ENCODE measurements around the gene KCNN2. TPM values are rescaled to one million over a fixed set of nuclear protein-coding genes. Genes with fewer than 3 reads are reported as not detected.

Gene KCNN2
- total and polyA plus RNA-seq, 10 of the 15 experiments (the other 5 are each of a cell fraction or from before 2014, with no cell fraction given) = 0.21 to 3.6 (median 0.79) TPM

DNA sequence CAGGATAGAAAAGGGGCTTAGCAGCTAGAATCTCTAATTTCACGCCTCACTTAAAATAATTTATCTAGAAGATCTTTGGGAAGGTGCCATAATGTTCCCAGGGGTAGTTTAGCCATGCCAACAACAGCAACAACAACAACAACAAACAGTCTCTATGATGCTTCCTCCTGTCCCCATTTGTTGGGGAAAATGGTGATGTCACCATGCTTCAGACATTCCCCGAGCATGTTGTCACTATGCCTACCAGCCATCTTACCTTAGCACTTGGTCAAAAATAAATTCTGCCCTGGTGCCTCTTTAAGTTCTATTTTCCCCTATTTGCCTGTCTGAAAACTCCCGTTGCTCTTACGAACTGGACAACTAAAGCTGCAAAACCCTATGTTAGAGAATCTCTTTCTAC lies 76.6 kb downstream of the KCNN2 start:
- 27% methylated on average over 4 of the region's 4 CpGs for WGBS (ENCODE audit: insufficient coverage, insufficient replicate concordance, low lambda C conversion rate, missing lambda C conversion rate)
- POLR2A ChIA-PET = interaction anchor here (1.2 to 2.9 kb wide), 5 partner anchors 9 to 29 kb away, joined by 3 to 18 read pairs (median 4); no protein-coding TSS in a partner anchor
- no peak for TF ChIP-seq JUNB (IDR thresholded peaks at IDR 0.05)
- TF ChIP-seq, protein P1, sequence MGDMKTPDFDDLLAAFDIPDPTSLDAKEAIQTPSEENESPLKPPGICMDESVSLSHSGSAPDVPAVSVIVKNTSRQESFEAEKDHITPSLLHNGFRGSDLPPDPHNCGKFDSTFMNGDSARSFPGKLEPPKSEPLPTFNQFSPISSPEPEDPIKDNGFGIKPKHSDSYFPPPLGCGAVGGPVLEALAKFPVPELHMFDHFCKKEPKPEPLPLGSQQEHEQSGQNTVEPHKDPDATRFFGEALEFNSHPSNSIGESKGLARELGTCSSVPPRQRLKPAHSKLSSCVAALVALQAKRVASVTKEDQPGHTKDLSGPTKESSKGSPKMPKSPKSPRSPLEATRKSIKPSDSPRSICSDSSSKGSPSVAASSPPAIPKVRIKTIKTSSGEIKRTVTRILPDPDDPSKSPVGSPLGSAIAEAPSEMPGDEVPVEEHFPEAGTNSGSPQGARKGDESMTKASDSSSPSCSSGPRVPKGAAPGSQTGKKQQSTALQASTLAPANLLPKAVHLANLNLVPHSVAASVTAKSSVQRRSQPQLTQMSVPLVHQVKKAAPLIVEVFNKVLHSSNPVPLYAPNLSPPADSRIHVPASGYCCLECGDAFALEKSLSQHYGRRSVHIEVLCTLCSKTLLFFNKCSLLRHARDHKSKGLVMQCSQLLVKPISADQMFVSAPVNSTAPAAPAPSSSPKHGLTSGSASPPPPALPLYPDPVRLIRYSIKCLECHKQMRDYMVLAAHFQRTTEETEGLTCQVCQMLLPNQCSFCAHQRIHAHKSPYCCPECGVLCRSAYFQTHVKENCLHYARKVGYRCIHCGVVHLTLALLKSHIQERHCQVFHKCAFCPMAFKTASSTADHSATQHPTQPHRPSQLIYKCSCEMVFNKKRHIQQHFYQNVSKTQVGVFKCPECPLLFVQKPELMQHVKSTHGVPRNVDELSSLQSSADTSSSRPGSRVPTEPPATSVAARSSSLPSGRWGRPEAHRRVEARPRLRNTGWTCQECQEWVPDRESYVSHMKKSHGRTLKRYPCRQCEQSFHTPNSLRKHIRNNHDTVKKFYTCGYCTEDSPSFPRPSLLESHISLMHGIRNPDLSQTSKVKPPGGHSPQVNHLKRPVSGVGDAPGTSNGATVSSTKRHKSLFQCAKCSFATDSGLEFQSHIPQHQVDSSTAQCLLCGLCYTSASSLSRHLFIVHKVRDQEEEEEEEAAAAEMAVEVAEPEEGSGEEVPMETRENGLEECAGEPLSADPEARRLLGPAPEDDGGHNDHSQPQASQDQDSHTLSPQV (IDR thresholded peaks at IDR 0.05) = no peak
- no peak for TF ChIP-seq MYB (IDR thresholded peaks at IDR 0.05; ENCODE audit: borderline replicate concordance, low read depth, low read length)
- TF ChIP-seq YBX1 (IDR thresholded peaks at IDR 0.05) = no peak
- no peak for TF ChIP-seq SMARCA5 (IDR thresholded peaks at IDR 0.05)
- TF ChIP-seq, protein P2, sequence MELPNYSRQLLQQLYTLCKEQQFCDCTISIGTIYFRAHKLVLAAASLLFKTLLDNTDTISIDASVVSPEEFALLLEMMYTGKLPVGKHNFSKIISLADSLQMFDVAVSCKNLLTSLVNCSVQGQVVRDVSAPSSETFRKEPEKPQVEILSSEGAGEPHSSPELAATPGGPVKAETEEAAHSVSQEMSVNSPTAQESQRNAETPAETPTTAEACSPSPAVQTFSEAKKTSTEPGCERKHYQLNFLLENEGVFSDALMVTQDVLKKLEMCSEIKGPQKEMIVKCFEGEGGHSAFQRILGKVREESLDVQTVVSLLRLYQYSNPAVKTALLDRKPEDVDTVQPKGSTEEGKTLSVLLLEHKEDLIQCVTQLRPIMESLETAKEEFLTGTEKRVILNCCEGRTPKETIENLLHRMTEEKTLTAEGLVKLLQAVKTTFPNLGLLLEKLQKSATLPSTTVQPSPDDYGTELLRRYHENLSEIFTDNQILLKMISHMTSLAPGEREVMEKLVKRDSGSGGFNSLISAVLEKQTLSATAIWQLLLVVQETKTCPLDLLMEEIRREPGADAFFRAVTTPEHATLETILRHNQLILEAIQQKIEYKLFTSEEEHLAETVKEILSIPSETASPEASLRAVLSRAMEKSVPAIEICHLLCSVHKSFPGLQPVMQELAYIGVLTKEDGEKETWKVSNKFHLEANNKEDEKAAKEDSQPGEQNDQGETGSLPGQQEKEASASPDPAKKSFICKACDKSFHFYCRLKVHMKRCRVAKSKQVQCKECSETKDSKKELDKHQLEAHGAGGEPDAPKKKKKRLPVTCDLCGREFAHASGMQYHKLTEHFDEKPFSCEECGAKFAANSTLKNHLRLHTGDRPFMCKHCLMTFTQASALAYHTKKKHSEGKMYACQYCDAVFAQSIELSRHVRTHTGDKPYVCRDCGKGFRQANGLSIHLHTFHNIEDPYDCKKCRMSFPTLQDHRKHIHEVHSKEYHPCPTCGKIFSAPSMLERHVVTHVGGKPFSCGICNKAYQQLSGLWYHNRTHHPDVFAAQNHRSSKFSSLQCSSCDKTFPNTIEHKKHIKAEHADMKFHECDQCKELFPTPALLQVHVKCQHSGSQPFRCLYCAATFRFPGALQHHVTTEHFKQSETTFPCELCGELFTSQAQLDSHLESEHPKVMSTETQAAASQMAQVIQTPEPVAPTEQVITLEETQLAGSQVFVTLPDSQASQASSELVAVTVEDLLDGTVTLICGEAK (IDR thresholded peaks at IDR 0.05; ENCODE audit: borderline replicate concordance) = no peak
- no peak for TF ChIP-seq MEF2A (IDR thresholded peaks at IDR 0.05; ENCODE audit: insufficient read depth, low read depth, low read length)
- TF ChIP-seq FOXK2 (IDR thresholded peaks at IDR 0.05) = no peak
- TF ChIP-seq, protein P3, sequence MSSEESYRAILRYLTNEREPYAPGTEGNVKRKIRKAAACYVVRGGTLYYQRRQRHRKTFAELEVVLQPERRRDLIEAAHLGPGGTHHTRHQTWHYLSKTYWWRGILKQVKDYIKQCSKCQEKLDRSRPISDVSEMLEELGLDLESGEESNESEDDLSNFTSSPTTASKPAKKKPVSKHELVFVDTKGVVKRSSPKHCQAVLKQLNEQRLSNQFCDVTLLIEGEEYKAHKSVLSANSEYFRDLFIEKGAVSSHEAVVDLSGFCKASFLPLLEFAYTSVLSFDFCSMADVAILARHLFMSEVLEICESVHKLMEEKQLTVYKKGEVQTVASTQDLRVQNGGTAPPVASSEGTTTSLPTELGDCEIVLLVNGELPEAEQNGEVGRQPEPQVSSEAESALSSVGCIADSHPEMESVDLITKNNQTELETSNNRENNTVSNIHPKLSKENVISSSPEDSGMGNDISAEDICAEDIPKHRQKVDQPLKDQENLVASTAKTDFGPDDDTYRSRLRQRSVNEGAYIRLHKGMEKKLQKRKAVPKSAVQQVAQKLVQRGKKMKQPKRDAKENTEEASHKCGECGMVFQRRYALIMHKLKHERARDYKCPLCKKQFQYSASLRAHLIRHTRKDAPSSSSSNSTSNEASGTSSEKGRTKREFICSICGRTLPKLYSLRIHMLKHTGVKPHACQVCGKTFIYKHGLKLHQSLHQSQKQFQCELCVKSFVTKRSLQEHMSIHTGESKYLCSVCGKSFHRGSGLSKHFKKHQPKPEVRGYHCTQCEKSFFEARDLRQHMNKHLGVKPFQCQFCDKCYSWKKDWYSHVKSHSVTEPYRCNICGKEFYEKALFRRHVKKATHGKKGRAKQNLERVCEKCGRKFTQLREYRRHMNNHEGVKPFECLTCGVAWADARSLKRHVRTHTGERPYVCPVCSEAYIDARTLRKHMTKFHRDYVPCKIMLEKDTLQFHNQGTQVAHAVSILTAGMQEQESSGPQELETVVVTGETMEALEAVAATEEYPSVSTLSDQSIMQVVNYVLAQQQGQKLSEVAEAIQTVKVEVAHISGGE (CRISPR knock-in tag; IDR thresholded peaks at IDR 0.05) = no peak
- no peak for TF ChIP-seq ZNF274 (IDR thresholded peaks at IDR 0.05; ENCODE audit: insufficient read depth, insufficient read length)
- no peak for TF ChIP-seq KDM1A (IDR thresholded peaks at IDR 0.05; ENCODE audit: borderline replicate concordance)

More for the DNA sequence above, 76.6 kb downstream of the KCNN2 start:
- FAIRE-seq = no peak
- Histone ChIP-seq H3K79me2 (ENCODE audit: control insufficient read depth, insufficient read depth, low read length) (no peaks in the 10 kb centered on the region), H3K4me2 (ENCODE audit: control insufficient read depth, insufficient read depth) (no peak overlapping the region), H3K4me3 (no peak overlapping the region), H3K9me3 (replicated peaks; ENCODE audit: control insufficient read depth, insufficient read depth, low read length) (no peaks in the 10 kb centered on the region), H3K4me1 (ENCODE audit: control insufficient read depth, insufficient read depth, low read length) (no peaks in the 10 kb centered on the region), H3K27ac (ENCODE audit: control insufficient read depth, insufficient read depth) (no peak overlapping the region), H2AFZ (ENCODE audit: control insufficient read depth, low read depth, low read length) (no peak overlapping the region), H4K20me1 (ENCODE audit: control insufficient read depth, insufficient read depth) (no peaks in the 10 kb centered on the region), H3K27me3 (replicated peaks in 1 of 2; ENCODE audit: control insufficient read depth in 2 of 2, insufficient read depth in 2 of 2, low read length in 1 of 2) (no peaks in the 10 kb centered on the region), H3K36me3 (ENCODE audit: control insufficient read depth in 2 of 2, insufficient read depth in 2 of 2, low read length in 1 of 2) (no peaks in the 10 kb centered on the region), H3K9ac (ENCODE audit: control insufficient read depth, insufficient read depth, low read length) (no peak overlapping the region)
- CTCF ChIA-PET = interaction anchor here (1.4 to 13.9 kb wide), 6 partner anchors 10 to 771 kb away, joined by 3 to 130 read pairs (median 20); partner anchors contain the start of gene KCNN2
- RAD21 ChIA-PET (ENCODE audit: unreplicated experiment) = interaction anchor here (1.8 to 14.5 kb wide), 5 partner anchors 8 to 75 kb away, joined by 3 to 217 read pairs (median 102); partner anchors contain the start of gene KCNN2
- BruUV-seq (replicated peaks) = no TSS peak
- SMC1A ChIA-PET (ENCODE audit: uncharacterized antibody, unreplicated experiment) = interaction anchor here (1.9 to 17.9 kb wide), 7 partner anchors 10 to 75 kb away, joined by 5 to 347 read pairs (median 8); partner anchors contain the start of gene KCNN2
- intact Hi-C loops (cut with micrococcal nuclease; ENCODE audit: unreplicated experiment) = loop anchor here (10.0 kb wide), 2 partner anchors 1106 to 1406 kb away; partner anchors contain the start of genes AP3S1, ATG12 and FEM1C
- DNase-seq (ENCODE audit: low read depth, low spot score) = no peak
- in situ Hi-C loops (cut with MboI) = loop anchor here (25.0 kb wide), 1 partner anchor 1149 kb away; no protein-coding TSS in a partner anchor
- no peak for ATAC-seq
